Measurements from ENCODE around the gene HAX1. TPM values are rescaled to one million over a fixed set of nuclear protein-coding genes. Genes with fewer than 3 reads are reported as not detected.

HAX1 gene
- total and polyA plus RNA-seq, 2 of the 8 experiments (the other 6 are each of a cell fraction or from before 2014, with no cell fraction given): 82.2 to 115 TPM

DNA sequence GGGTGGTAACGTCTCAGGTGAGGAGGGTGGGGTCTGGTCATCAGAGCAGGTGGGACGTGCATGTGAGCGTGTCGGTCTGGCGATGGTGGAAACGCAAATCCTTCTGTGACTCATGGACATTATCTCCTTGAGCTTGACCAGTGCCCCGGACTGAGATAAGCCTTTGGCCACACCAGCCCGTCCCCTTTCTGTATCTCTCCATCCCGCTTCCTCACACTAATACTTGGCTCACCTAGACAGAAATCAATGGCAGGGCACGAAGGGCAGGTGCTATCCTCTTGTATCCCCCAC, 40.6 kb downstream of the HAX1 start:
- Histone ChIP-seq H3K4me2 (ENCODE audit: insufficient read depth in 1 of 2, low read depth in 2 of 2, low read length in 2 of 2) (no peak overlapping the region), H2AK5ac (ENCODE audit: low read depth, low read length) (no peak overlapping the region), H3K27ac (ENCODE audit: low read depth, low read length) (no peak overlapping the region), H4K20me1 (replicated peaks in 1 of 2; ENCODE audit: control insufficient read depth in 1 of 2, insufficient read depth in 2 of 2, low read length in 2 of 2) (no peaks in the 10 kb centered on the region), H3K9me3 (ENCODE audit: insufficient read depth in 2 of 2, low read depth in 1 of 2, low read length in 1 of 2) (peaks cover 0 to 9% of the 10 kb centered on the region in 2 experiments; a peak in 1 of 4 replicates), H3K79me2 (ENCODE audit: control insufficient read depth in 1 of 2, insufficient read depth in 2 of 2, low read length in 2 of 2) (no peaks in the 10 kb centered on the region), H4K8ac (ENCODE audit: extremely low read depth, insufficient read depth, low read length) (no peak overlapping the region), H2BK20ac (ENCODE audit: low read length) (no peak overlapping the region), H3K56ac (replicated peaks; ENCODE audit: insufficient read length, low read depth, low read length) (no peak overlapping the region), H2BK120ac (replicated peaks; ENCODE audit: low read depth, low read length) (no peak overlapping the region), H3K4ac (replicated peaks; ENCODE audit: insufficient read length, low read depth, low read length) (no peak overlapping the region), H3K4me3 (ENCODE audit: extremely low read depth in 1 of 4, insufficient read depth in 2 of 4, low read depth in 3 of 4, low read length in 4 of 4) (no peak overlapping the region), H2BK12ac (ENCODE audit: low read depth, low read length) (no peak overlapping the region), H3K23me2 (ENCODE audit: low read depth, low read length) (no peaks in the 10 kb centered on the region), H2AFZ (ENCODE audit: low read length) (no peak overlapping the region), H3K18ac (ENCODE audit: extremely low read depth, low read length) (no peak overlapping the region), H2BK5ac (ENCODE audit: low read depth, low read length) (no peak overlapping the region), H3K23ac (ENCODE audit: insufficient read length) (no peak overlapping the region), H3K79me1 (ENCODE audit: low read depth, low read length) (no peaks in the 10 kb centered on the region), H3K27me3 (replicated peaks in 1 of 4; ENCODE audit: control insufficient read depth in 3 of 4, extremely low read depth in 1 of 4, insufficient read depth in 3 of 4, low read length in 3 of 4) (no peaks in the 10 kb centered on the region), H4K5ac (ENCODE audit: insufficient read length, low read depth, low read length) (no peak overlapping the region), H2BK15ac (ENCODE audit: low read length) (no peak overlapping the region), H3K14ac (ENCODE audit: insufficient read length) (no peak overlapping the region), H4K91ac (replicated peaks; ENCODE audit: insufficient read length, low read length) (no peak overlapping the region), H3K9ac (replicated peaks in 1 of 4; ENCODE audit: extremely low read depth in 1 of 4, low read depth in 3 of 4, low read length in 3 of 4) (no peak overlapping the region), H3K36me3 (ENCODE audit: control insufficient read depth in 2 of 4, insufficient read depth in 4 of 4, low read length in 3 of 4) (no peaks in the 10 kb centered on the region), H3K4me1 (replicated peaks in 1 of 4; ENCODE audit: control insufficient read depth in 3 of 4, insufficient read depth in 4 of 4, low read length in 3 of 4) (no peaks in the 10 kb centered on the region)
- no peak for DNase-seq (ENCODE audit: low read depth in 1 of 2, low spot score in 2 of 2)
- TF ChIP-seq RBBP5 (IDR thresholded peaks at IDR 0.05; ENCODE audit: borderline replicate concordance, low read depth, low read length) (no peak), TBP (IDR thresholded peaks at IDR 0.05; ENCODE audit: low read depth, low read length) (no peak), SAP30 (IDR thresholded peaks at IDR 0.05; ENCODE audit: insufficient read depth, insufficient replicate concordance, low read length) (no peak), MAX (IDR thresholded peaks at IDR 0.05) (no peak), CHD2 (IDR thresholded peaks at IDR 0.05; ENCODE audit: low read length) (no peak)
- TF ChIP-seq, protein P1, sequence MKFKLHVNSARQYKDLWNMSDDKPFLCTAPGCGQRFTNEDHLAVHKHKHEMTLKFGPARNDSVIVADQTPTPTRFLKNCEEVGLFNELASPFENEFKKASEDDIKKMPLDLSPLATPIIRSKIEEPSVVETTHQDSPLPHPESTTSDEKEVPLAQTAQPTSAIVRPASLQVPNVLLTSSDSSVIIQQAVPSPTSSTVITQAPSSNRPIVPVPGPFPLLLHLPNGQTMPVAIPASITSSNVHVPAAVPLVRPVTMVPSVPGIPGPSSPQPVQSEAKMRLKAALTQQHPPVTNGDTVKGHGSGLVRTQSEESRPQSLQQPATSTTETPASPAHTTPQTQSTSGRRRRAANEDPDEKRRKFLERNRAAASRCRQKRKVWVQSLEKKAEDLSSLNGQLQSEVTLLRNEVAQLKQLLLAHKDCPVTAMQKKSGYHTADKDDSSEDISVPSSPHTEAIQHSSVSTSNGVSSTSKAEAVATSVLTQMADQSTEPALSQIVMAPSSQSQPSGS (IDR thresholded peaks at IDR 0.05; ENCODE audit: low read length): no peak
- ChIA-PET CTCF (ENCODE audit: partially characterized antibody) (interaction anchor here (7.8 kb wide), 1 partner anchor 12 kb away, joined by 45 read pairs; the partner anchor contains the start of gene ATP8B2), POLR2A (ENCODE audit: partially characterized antibody) (no interaction called here)
- WGBS, 2 experiments (ENCODE audit: extremely low coverage in 1 of 2, insufficient coverage in 1 of 2, insufficient read length in 1 of 2, insufficient replicate concordance in 2 of 2, low coverage in 1 of 2, low lambda C conversion rate in 2 of 2, missing lambda C conversion rate in 1 of 2): 92% methylated on average over 10 of the region's 10 CpGs; no CpG with 5 or more reads in 1 of the 2 experiments
- no peak for FAIRE-seq

Measured in H1 (cell line).